ENCODE results near the gene TREM1. TPM values are rescaled to one million over a fixed set of nuclear protein-coding genes. Genes with fewer than 3 reads are reported as not detected.
A peak's percentile ranks its signal among the peaks of the same experiment; 100 is the strongest.

TREM1 gene
- not detected in 2 replicates for total RNA-seq (2014; rRNA removed; shearing (Covaris generic))

- H3K36me3 ChIP-seq (replicated peaks; ENCODE audit: control insufficient read depth, insufficient read depth, low read length): no peaks in the 10 kb centered on the region
- no peak for DNase-seq
- no peak within 1 kb of the TSS for H3K4me3 ChIP-seq (ENCODE audit: insufficient read depth, low read depth, low read length)
- H3K27me3 ChIP-seq (ENCODE audit: control insufficient read depth, insufficient read depth, low read length): peaks cover 1% of the 10 kb centered on the region; the same call in 1 of the 2 replicates
Observed at GRCh38 chr6:41286544-41287346, at the start of gene TREM1. TSS of gene TREM1 (minus strand) at chr6:41286682. CDS start at chr6:41286655, 27 bp downstream.

GRCh38 chr6:41335943-41336342 lies 49.5 kb upstream of the TREM1 start:
- DNase-seq: no peak
- H3K36me3 ChIP-seq (replicated peaks; ENCODE audit: control insufficient read depth, insufficient read depth, low read length): no peaks in the 10 kb centered on the region
- H3K4me3 ChIP-seq (ENCODE audit: insufficient read depth, low read depth, low read length): no peak overlapping the region
- H3K27me3 ChIP-seq (ENCODE audit: control insufficient read depth, insufficient read depth, low read length): no peaks in the 10 kb centered on the region

- no peak within 1 kb of the TSS for H3K4me3 ChIP-seq (ENCODE audit: insufficient read depth, low read depth, low read length)
- DNase-seq: no peak
- no peaks in the 10 kb centered on the region for H3K36me3 ChIP-seq (replicated peaks; ENCODE audit: control insufficient read depth, insufficient read depth, low read length)
- H3K27me3 ChIP-seq (ENCODE audit: control insufficient read depth, insufficient read depth, low read length): no peaks in the 10 kb centered on the region
Observed at GRCh38 chr6:41335296-41335695, 48.8 kb upstream of the TREM1 start, which contains the start of gene NCR2. TSS of gene NCR2 (plus strand) at chr6:41335608. CDS start at chr6:41335877, 269 bp downstream.

- Histone ChIP-seq H3K4me3 (ENCODE audit: insufficient read depth, low read depth, low read length) (no peak overlapping the region), H3K27me3 (ENCODE audit: control insufficient read depth, insufficient read depth, low read length) (no peaks in the 10 kb centered on the region), H3K36me3 (replicated peaks; ENCODE audit: control insufficient read depth, insufficient read depth, low read length) (no peaks in the 10 kb centered on the region)
- peak; percentile 43 for DNase-seq
Observed at GRCh38 chr6:41334482-41335040, 48.1 kb upstream of the TREM1 start.

- no peaks in the 10 kb centered on the region for H3K27me3 ChIP-seq (ENCODE audit: control insufficient read depth, insufficient read depth, low read length)
- no peaks in the 10 kb centered on the region for H3K36me3 ChIP-seq (replicated peaks; ENCODE audit: control insufficient read depth, insufficient read depth, low read length)
- no peak for DNase-seq
- H3K4me3 ChIP-seq (ENCODE audit: insufficient read depth, low read depth, low read length): no peak overlapping the region
Observed at GRCh38 chr6:41332842-41333736, 46.6 kb upstream of the TREM1 start.

- no peak for DNase-seq
- no peak overlapping the region for H3K4me3 ChIP-seq (ENCODE audit: insufficient read depth, low read depth, low read length)
- no peaks in the 10 kb centered on the region for H3K27me3 ChIP-seq (ENCODE audit: control insufficient read depth, insufficient read depth, low read length)
- H3K36me3 ChIP-seq (replicated peaks; ENCODE audit: control insufficient read depth, insufficient read depth, low read length): no peaks in the 10 kb centered on the region
Observed at GRCh38 chr6:41332241-41332640, 45.8 kb upstream of the TREM1 start.

- H3K27me3 ChIP-seq (ENCODE audit: control insufficient read depth, insufficient read depth, low read length): no peaks in the 10 kb centered on the region
- no peak for DNase-seq
- no peak overlapping the region for H3K4me3 ChIP-seq (ENCODE audit: insufficient read depth, low read depth, low read length)
Observed at GRCh38 chr6:41331401-41332150, 45.1 kb upstream of the TREM1 start.

GRCh38 chr6:41327177-41327576 lies 40.7 kb upstream of the TREM1 start:
- Histone ChIP-seq H3K36me3 (replicated peaks; ENCODE audit: control insufficient read depth, insufficient read depth, low read length) (no peaks in the 10 kb centered on the region), H3K4me3 (ENCODE audit: insufficient read depth, low read depth, low read length) (no peak overlapping the region), H3K27me3 (ENCODE audit: control insufficient read depth, insufficient read depth, low read length) (no peaks in the 10 kb centered on the region)
- no peak for DNase-seq

More at GRCh38 chr6:41331401-41332150, 45.1 kb upstream of the TREM1 start:
- H3K36me3 ChIP-seq (replicated peaks; ENCODE audit: control insufficient read depth, insufficient read depth, low read length): no peaks in the 10 kb centered on the region

- no peak for DNase-seq
- Histone ChIP-seq H3K4me3 (ENCODE audit: insufficient read depth, low read depth, low read length) (no peak overlapping the region), H3K27me3 (ENCODE audit: control insufficient read depth, insufficient read depth, low read length) (no peaks in the 10 kb centered on the region), H3K36me3 (replicated peaks; ENCODE audit: control insufficient read depth, insufficient read depth, low read length) (no peaks in the 10 kb centered on the region)
Observed at GRCh38 chr6:41326092-41326491, 39.6 kb upstream of the TREM1 start.

GRCh38 chr6:41325446-41326066 lies 39.1 kb upstream of the TREM1 start:
- no peak for DNase-seq
- no peak overlapping the region for H3K4me3 ChIP-seq (ENCODE audit: insufficient read depth, low read depth, low read length)
- H3K27me3 ChIP-seq (ENCODE audit: control insufficient read depth, insufficient read depth, low read length): no peaks in the 10 kb centered on the region
- no peaks in the 10 kb centered on the region for H3K36me3 ChIP-seq (replicated peaks; ENCODE audit: control insufficient read depth, insufficient read depth, low read length)

- no peaks in the 10 kb centered on the region for H3K27me3 ChIP-seq (ENCODE audit: control insufficient read depth, insufficient read depth, low read length)
- no peak for DNase-seq
- H3K36me3 ChIP-seq (replicated peaks; ENCODE audit: control insufficient read depth, insufficient read depth, low read length): no peaks in the 10 kb centered on the region
- H3K4me3 ChIP-seq (ENCODE audit: insufficient read depth, low read depth, low read length): no peak overlapping the region
Observed at GRCh38 chr6:41321183-41321582, 34.7 kb upstream of the TREM1 start.

GRCh38 chr6:41318654-41319565 lies 32.4 kb upstream of the TREM1 start:
- Histone ChIP-seq H3K27me3 (ENCODE audit: control insufficient read depth, insufficient read depth, low read length) (no peaks in the 10 kb centered on the region), H3K36me3 (replicated peaks; ENCODE audit: control insufficient read depth, insufficient read depth, low read length) (no peaks in the 10 kb centered on the region), H3K4me3 (ENCODE audit: insufficient read depth, low read depth, low read length) (peak overlapping the region; percentile 23)
- DNase-seq: peak; percentile 84

GRCh38 chr6:41318261-41318653 lies 31.8 kb upstream of the TREM1 start:
- no peak for DNase-seq
- Histone ChIP-seq H3K36me3 (replicated peaks; ENCODE audit: control insufficient read depth, insufficient read depth, low read length) (no peaks in the 10 kb centered on the region), H3K4me3 (ENCODE audit: insufficient read depth, low read depth, low read length) (peak overlapping the region; percentile 21; the same call in 1 of the 2 replicates), H3K27me3 (ENCODE audit: control insufficient read depth, insufficient read depth, low read length) (peaks cover 2% of the 10 kb centered on the region; the same call in 1 of the 2 replicates)

Data from H7 (cell line).